Measurements from ENCODE around the gene ZCCHC17. TPM values are rescaled to one million over a fixed set of nuclear protein-coding genes. Genes with fewer than 3 reads are reported as not detected.

The ZCCHC17 gene
- total and polyA plus RNA-seq, 2 donors (not counting 1 experiment from before 2014, with no cell fraction given): 14.1 to 20.3 TPM

- Histone ChIP-seq H3K9me3 (ENCODE audit: control extremely low read depth in 1 of 3, control insufficient read depth in 2 of 3, insufficient read depth in 1 of 3, low read length in 2 of 3) (no peaks in the 10 kb centered on the region), H2AFZ (ENCODE audit: insufficient read depth, low read depth, low read length, poor library complexity, severe bottlenecking) (no peak overlapping the region), H3K9ac (ENCODE audit: low read length) (no peak overlapping the region), H3K4me3 (ENCODE audit: control extremely low read depth in 1 of 5, extremely low read depth in 1 of 5, insufficient read depth in 1 of 5, low read depth in 2 of 5, low read length in 4 of 5) (no peak overlapping the region), H4K20me1 (ENCODE audit: control insufficient read depth, insufficient read depth, low read length, poor library complexity, severe bottlenecking) (no peaks in the 10 kb centered on the region), H3K27ac (ENCODE audit: low read length in 2 of 2) (no peak overlapping the region), H3K4me2 (replicated peaks; ENCODE audit: low read depth, low read length, poor library complexity, severe bottlenecking) (no peak overlapping the region), H3K36me3 (replicated peaks in 1 of 2; ENCODE audit: control extremely low read depth in 1 of 2, control insufficient read depth in 1 of 2, extremely low read depth in 1 of 2, insufficient read depth in 2 of 2, low read length in 1 of 2) (no peaks in the 10 kb centered on the region), H3K27me3 (replicated peaks in 1 of 4; ENCODE audit: control extremely low read depth in 1 of 4, control insufficient read depth in 3 of 4, insufficient read depth in 4 of 4, low read length in 3 of 4) (peaks cover 0 to 26% (median 2%) of the 10 kb centered on the region in 4 experiments), H3K4me1 (ENCODE audit: control insufficient read depth in 2 of 2, insufficient read depth in 2 of 2, low read length in 2 of 2) (no peaks in the 10 kb centered on the region), H3K79me2 (ENCODE audit: control insufficient read depth, insufficient read depth, low read length) (no peaks in the 10 kb centered on the region)
- Mint-ChIP-seq H3K4me3 (no peak overlapping the region), H3K27ac (no peak overlapping the region), H3K9me3 (ENCODE audit: insufficient read depth) (no peaks in the 10 kb centered on the region), H3K4me1 (no peaks in the 10 kb centered on the region), H3K27me3 (peaks cover 47% of the 10 kb centered on the region)
- POLR2A ChIA-PET: interaction anchor here (0.6 kb wide), 1 partner anchor 87 kb away, joined by 4 read pairs; no protein-coding TSS in a partner anchor
- ATAC-seq (ENCODE audit: low read depth) (no peak), DNase-seq (no peak)
- CTCF ChIA-PET: no interaction called here
- intact Hi-C loops (cut with micrococcal nuclease): no loop called here
- TF ChIP-seq CTCF (IDR thresholded peaks at IDR 0.05): no peak
- no peak for TF ChIP-seq EZH2 (IDR thresholded peaks at IDR 0.05; ENCODE audit: borderline replicate concordance, insufficient read depth, low read depth, low read length, poor library complexity, severe bottlenecking)
- 94% methylated on average over 4 of the region's 6 CpGs for WGBS (ENCODE audit: insufficient coverage)
These were observed 84.8 kb downstream of the ZCCHC17 start for GRCh38 chr1:31381394-31382294.

- 86% methylated on average over 2 of the region's 3 CpGs for WGBS (ENCODE audit: insufficient coverage)
These were observed 85.7 kb downstream of the ZCCHC17 start for GRCh38 chr1:31382379-31382989.

More at GRCh38 chr1:31382379-31382989, 85.7 kb downstream of the ZCCHC17 start:
- Mint-ChIP-seq H3K27me3 (peaks cover 43% of the 10 kb centered on the region), H3K4me1 (no peaks in the 10 kb centered on the region), H3K9me3 (ENCODE audit: insufficient read depth) (no peaks in the 10 kb centered on the region), H3K4me3 (no peak overlapping the region), H3K27ac (no peak overlapping the region)
- peaks cover 0 to 26% (median 2%) of the 10 kb centered on the region in 4 experiments for H3K27me3 ChIP-seq (replicated peaks in 1 of 4; ENCODE audit: control extremely low read depth in 1 of 4, control insufficient read depth in 3 of 4, insufficient read depth in 4 of 4, low read length in 3 of 4)
- no peak for ATAC-seq (ENCODE audit: low read depth)
- H4K20me1 ChIP-seq (ENCODE audit: control insufficient read depth, insufficient read depth, low read length, poor library complexity, severe bottlenecking): no peaks in the 10 kb centered on the region
- no peak overlapping the region for H3K9ac ChIP-seq (ENCODE audit: low read length)
- no peak overlapping the region for H3K4me2 ChIP-seq (replicated peaks; ENCODE audit: low read depth, low read length, poor library complexity, severe bottlenecking)
- TF ChIP-seq EZH2 (IDR thresholded peaks at IDR 0.05; ENCODE audit: borderline replicate concordance, insufficient read depth, low read depth, low read length, poor library complexity, severe bottlenecking): no peak
- TF ChIP-seq CTCF (IDR thresholded peaks at IDR 0.05): no peak
- ChIA-PET CTCF (no interaction called here), POLR2A (no interaction called here)
- no peak overlapping the region for H3K27ac ChIP-seq (ENCODE audit: low read length in 2 of 2)
- no peak overlapping the region for H2AFZ ChIP-seq (ENCODE audit: insufficient read depth, low read depth, low read length, poor library complexity, severe bottlenecking)
- intact Hi-C loops (cut with micrococcal nuclease): no loop called here
- H3K4me3 ChIP-seq (ENCODE audit: control extremely low read depth in 1 of 5, extremely low read depth in 1 of 5, insufficient read depth in 1 of 5, low read depth in 2 of 5, low read length in 4 of 5): no peak overlapping the region
- no peaks in the 10 kb centered on the region for H3K9me3 ChIP-seq (ENCODE audit: control extremely low read depth in 1 of 3, control insufficient read depth in 2 of 3, insufficient read depth in 1 of 3, low read length in 2 of 3)
- DNase-seq: no peak
- H3K36me3 ChIP-seq (replicated peaks in 1 of 2; ENCODE audit: control extremely low read depth in 1 of 2, control insufficient read depth in 1 of 2, extremely low read depth in 1 of 2, insufficient read depth in 2 of 2, low read length in 1 of 2): no peaks in the 10 kb centered on the region
- no peaks in the 10 kb centered on the region for H3K79me2 ChIP-seq (ENCODE audit: control insufficient read depth, insufficient read depth, low read length)
- H3K4me1 ChIP-seq (ENCODE audit: control insufficient read depth in 2 of 2, insufficient read depth in 2 of 2, low read length in 2 of 2): no peaks in the 10 kb centered on the region

Data from B cell (primary cell).